Cardiac fibroblast (primary cell): ENCODE data around the gene GAL3ST3.

Experiments
- DNase-seq, 2 donors: peaks; one replicate each; pipeline versions ENCODE4 v3.0.0 to v3.0.0-alpha.2; 2010; ENCODE audit warnings: low read depth in 2 of 2
- H3K4me3 ChIP-seq, 2 donors: replicated peaks in 1 of 2; 1 replicate in 1 of 2; 2 replicates in 1 of 2; pipeline ENCODE4 v1.5.1; 2011; ENCODE audit warnings: low read depth in 2 of 2, low read length in 2 of 2, mild to moderate bottlenecking in 2 of 2, moderate library complexity in 1 of 2
- TF ChIP-seq, protein P1 (sequence below): IDR thresholded peaks from one replicate; pipeline ENCODE4 v1.5.1; 2011; ENCODE audit warnings: low read depth, mild to moderate bottlenecking, low read length, inconsistent platforms

The GAL3ST3 gene

GRCh38 chr11:66008095-66008467 is 40.9 kb downstream of the GAL3ST3 start:
- no peak overlapping the region for H3K4me3 ChIP-seq
- TF ChIP-seq, protein P1, sequence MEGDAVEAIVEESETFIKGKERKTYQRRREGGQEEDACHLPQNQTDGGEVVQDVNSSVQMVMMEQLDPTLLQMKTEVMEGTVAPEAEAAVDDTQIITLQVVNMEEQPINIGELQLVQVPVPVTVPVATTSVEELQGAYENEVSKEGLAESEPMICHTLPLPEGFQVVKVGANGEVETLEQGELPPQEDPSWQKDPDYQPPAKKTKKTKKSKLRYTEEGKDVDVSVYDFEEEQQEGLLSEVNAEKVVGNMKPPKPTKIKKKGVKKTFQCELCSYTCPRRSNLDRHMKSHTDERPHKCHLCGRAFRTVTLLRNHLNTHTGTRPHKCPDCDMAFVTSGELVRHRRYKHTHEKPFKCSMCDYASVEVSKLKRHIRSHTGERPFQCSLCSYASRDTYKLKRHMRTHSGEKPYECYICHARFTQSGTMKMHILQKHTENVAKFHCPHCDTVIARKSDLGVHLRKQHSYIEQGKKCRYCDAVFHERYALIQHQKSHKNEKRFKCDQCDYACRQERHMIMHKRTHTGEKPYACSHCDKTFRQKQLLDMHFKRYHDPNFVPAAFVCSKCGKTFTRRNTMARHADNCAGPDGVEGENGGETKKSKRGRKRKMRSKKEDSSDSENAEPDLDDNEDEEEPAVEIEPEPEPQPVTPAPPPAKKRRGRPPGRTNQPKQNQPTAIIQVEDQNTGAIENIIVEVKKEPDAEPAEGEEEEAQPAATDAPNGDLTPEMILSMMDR, result no peak
- DNase-seq, result no peak

GRCh38 chr11:66007201-66007634 is 41.7 kb downstream of the GAL3ST3 start:
- TF ChIP-seq, protein P1, result no peak
- DNase-seq, result no peak
- no peak overlapping the region for H3K4me3 ChIP-seq

DNA sequence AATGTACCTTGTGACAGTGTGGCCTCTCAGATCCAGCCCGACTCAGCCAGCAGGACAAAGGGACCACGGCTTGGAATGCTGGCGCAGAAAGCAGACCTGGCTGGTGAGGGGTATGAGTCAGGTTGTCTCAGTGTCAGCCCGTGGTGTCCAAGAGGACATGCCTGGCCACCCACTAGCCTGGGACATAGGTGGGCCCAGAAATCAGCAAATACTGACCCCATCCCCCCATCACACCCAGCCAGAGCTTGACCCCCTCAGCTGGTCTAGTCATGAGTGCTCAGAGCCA is 42.1 kb downstream of the GAL3ST3 start:
- TF ChIP-seq, protein P1, result no peak
- H3K4me3 ChIP-seq, result no peak overlapping the region
- DNase-seq, result no peak

- TF ChIP-seq, protein P1, result no peak
Measured at GRCh38 chr11:66006134-66006890, 42.6 kb downstream of the GAL3ST3 start.

GRCh38 chr11:66004186-66004585 is 44.8 kb downstream of the GAL3ST3 start:
- TF ChIP-seq, protein P1, result no peak
- no peak for DNase-seq
- no peak overlapping the region for H3K4me3 ChIP-seq

More at GRCh38 chr11:66006134-66006890, 42.6 kb downstream of the GAL3ST3 start:
- no peak overlapping the region for H3K4me3 ChIP-seq
- DNase-seq, result no peak

DNA sequence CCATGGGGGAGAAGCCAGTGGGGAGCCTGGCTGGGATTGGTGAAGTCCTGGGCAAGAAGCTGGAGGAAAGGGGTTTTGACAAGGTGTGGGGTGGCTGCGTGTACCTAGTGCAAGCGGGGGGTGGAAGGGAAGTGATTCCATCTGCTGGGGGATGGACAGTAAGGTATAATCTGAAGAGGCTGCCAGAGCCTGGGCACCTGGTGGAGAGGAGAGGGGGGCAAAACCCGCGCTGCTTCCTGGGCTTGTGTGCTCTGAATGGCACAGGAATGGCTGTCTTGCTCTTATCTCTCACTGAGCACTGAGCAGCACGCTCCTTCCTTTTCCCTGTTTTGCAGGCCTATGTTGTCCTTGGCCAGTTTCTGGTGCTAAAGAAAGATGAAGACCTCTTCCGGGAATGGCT is 45.7 kb downstream of the GAL3ST3 start:
- TF ChIP-seq, protein P1, result no peak
- DNase-seq, result no peak
- H3K4me3 ChIP-seq, result peak overlapping the region; percentile 67 to 91

DNA sequence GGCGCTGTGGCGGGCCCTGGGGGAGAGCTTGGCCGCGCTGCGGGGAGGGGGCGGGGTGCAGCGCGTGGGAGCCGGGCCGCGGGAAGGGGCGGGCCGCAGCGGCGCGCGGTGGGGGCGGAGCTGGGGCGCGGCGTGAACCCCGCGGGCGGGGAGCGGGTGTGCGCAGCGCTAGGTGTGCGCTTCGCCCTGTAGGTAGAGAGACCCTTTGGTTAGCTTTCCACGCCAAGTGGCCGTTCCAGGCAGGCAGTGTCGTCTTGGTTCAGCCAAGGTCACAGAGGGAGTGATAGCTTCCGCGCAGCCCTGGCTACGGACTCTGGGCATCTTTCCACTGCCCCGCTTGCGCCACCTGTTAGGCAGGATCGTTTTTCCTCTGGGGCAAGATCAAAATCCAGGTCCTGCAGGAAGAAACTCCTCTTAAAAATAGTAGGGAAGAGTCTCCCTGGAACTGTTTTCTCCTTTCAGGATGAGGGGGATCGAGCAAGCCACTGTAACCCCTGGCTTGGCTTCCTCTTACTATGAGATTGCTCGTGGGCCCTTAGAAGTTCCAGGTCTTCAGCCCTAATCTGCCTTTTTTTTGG is 46.2 kb downstream of the GAL3ST3 start:
- peak overlapping the region; percentile 67 to 91 for H3K4me3 ChIP-seq
- TF ChIP-seq, protein P1, result peak; percentile 21
- peak; percentile 45 to 46 for DNase-seq
